IPS-18a (cell line): ENCODE measurements around the gene ZBTB42.

Source experiments
- H3K27ac ChIP-seq: one replicate; pipeline ENCODE4 v1.5.1; 2013; ENCODE audit warnings: low read length
- H3K27me3 ChIP-seq: one replicate; pipeline ENCODE4 v1.6.1; 2013; ENCODE audit warnings: mild to moderate bottlenecking, low read length; ENCODE audit not compliant: control insufficient read depth, insufficient read depth
- H3K36me3 ChIP-seq: one replicate; pipeline ENCODE4 v1.6.1; 2013; ENCODE audit warnings: low read depth, low read length; ENCODE audit not compliant: control insufficient read depth
- H3K4me1 ChIP-seq: one replicate; pipeline ENCODE4 v1.6.1; 2013; ENCODE audit warnings: low read depth, low read length; ENCODE audit not compliant: control insufficient read depth
- H3K4me3 ChIP-seq: one replicate; pipeline ENCODE4 v1.5.1; 2013; ENCODE audit warnings: low read length
- H3K9ac ChIP-seq: one replicate; pipeline ENCODE4 v1.6.1; 2013; ENCODE audit warnings: mild to moderate bottlenecking, low read length, moderate library complexity
- H3K9me3 ChIP-seq: one replicate; pipeline ENCODE4 v1.6.1; 2013; ENCODE audit warnings: low read depth, low read length; ENCODE audit not compliant: control insufficient read depth

The ZBTB42 gene

DNA sequence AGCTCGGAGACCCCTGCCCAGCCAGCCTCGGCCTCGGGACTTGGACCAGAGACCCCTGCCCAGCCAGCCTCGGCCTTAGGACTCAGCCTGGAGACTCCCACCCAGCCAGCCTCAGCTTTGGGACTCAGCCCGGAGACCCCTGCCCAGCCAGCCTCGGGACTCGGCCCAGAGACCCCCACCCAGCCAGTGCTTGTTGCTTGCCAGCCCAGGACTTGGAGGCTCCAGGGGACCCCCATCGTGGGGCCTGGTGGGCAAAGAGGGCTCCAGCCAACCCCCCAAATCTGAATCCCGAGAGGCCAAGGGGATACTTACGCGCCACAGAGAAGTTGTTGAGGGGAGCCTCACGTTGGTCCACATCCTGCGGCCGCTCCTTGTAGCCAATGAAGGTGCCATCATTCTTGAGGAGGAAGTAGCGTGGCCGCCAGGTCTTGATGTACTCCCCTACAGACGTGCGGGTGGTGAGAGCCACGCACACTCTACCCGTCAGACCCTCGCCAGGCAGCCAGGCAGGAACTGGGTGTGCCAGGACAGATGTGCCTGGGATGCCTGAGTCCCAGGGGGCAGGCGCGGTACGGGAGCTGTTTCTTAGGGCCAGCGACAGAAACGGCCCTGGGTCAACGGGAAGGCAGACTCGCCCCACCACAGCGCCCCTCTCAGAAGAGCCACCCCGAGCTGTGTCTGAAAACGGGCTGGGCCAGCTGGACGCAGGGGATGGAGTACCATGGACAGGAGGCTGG, 21.0 kb upstream of the ZBTB42 start:
- Histone ChIP-seq H3K9ac (no peak overlapping the region), H3K36me3 (no peaks in the 10 kb centered on the region), H3K4me3 (no peak overlapping the region), H3K27me3 (no peaks in the 10 kb centered on the region), H3K27ac (no peak overlapping the region), H3K9me3 (no peaks in the 10 kb centered on the region), H3K4me1 (no peaks in the 10 kb centered on the region)

DNA sequence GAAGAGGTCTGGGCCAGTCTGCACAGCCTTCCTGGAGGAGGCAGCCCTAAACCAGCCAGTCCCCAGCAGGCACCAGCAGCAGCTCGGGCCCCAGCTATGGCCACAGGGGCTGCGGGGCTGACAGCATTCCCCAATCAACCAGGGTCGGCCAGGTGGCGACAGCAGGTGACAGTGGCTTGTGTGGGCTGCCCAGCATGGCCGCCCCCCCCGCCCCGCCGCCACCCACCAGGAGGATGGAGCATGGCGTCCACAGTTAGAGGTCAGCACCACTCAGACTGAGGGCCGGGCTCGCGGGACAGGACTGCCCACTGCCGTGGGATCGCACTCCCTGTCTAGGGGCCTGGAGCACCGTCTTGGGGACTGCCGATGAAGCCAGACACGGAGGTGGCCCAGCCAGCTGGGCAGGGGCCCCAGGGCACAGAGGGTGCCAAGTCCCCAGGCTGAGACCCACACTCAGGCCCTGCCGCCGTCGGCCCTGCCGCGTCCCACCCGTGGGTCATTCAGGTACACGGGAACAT, 20.3 kb upstream of the ZBTB42 start:
- no peaks in the 10 kb centered on the region for H3K4me1 ChIP-seq
- no peak overlapping the region for H3K27ac ChIP-seq
- no peak overlapping the region for H3K4me3 ChIP-seq
- H3K36me3 ChIP-seq = no peaks in the 10 kb centered on the region
- no peak overlapping the region for H3K9ac ChIP-seq
- H3K27me3 ChIP-seq = no peaks in the 10 kb centered on the region
- H3K9me3 ChIP-seq = no peaks in the 10 kb centered on the region

DNA sequence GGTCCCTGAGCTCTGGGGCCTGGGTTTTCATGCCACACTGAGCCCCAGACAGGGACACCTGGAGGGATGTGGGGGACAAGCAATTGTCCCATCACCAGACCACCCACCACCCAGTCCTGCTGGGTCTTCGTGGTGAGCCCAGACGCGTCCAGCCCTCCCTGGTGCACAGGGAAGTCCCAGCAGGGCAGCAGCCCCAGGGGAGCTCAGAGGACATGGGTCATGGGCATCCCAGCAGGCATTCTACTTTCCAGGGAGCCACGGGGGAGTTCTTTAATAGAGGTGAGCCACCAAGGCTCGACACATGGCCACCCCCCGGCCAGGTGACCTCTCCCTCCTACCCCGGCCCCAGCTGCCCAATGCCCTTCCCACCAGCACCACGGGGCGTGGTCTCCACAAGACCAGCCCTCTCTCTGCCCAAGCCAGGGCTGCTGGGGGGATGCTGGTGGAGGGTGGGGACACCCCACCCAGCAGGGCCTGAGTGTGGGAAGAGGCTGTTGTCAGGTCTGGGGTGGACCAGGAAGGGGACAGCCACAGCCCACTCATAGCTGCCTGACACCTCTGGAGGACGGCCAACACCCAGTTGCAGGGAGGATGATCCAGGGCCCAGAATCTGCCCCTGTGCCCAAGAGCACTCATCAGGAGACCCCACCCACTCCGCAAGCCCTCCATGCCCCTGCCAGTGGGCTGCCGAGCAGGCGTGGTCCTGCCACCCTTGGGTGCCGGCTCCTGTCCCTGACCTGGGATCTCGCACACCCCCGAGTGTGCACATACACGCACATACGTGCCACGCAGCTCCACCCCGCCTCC, 19.4 kb upstream of the ZBTB42 start:
- Histone ChIP-seq H3K9me3 (no peaks in the 10 kb centered on the region), H3K36me3 (no peaks in the 10 kb centered on the region), H3K27me3 (no peaks in the 10 kb centered on the region)

DNA sequence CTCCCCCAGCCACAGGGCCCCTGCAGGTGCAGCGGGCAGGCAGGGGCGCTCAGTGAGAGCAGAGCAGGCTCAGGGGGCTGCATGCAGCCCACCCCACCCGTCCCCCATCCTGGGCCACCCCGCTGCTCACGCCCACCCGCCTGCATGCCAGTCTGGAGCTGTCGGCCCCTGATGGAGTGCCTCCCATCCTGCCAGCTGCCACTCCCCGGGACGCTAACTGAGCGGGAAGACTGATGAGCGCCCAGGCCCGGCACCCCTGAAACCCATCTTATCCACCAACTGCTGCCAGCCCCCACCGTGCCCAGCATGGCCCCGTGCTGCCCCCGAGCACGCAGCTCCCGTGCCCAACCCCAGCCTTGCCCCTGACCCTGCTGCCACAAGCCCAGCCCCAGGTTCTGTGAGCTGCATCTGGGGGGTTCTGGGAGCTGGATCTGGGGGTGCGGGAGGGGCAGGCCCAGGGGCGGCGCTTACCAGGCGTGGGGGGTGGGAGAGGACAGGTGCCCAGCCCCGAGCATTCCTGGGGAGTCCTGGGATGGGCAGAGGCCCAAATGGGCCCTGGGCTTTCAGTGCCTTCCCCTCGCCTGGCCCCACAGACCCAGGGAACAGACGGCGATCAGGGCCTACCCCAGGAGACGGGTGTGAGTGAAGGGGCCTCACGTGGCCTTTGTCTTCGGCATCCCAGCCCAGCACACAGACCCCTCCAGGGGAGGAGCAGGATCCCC, 18.7 kb upstream of the ZBTB42 start:
- no peak overlapping the region for H3K27ac ChIP-seq
- H3K4me1 ChIP-seq = no peaks in the 10 kb centered on the region

More for the DNA sequence above, 19.4 kb upstream of the ZBTB42 start:
- Histone ChIP-seq H3K4me1 (no peaks in the 10 kb centered on the region), H3K4me3 (no peak overlapping the region), H3K9ac (no peak overlapping the region), H3K27ac (no peak overlapping the region)

DNA sequence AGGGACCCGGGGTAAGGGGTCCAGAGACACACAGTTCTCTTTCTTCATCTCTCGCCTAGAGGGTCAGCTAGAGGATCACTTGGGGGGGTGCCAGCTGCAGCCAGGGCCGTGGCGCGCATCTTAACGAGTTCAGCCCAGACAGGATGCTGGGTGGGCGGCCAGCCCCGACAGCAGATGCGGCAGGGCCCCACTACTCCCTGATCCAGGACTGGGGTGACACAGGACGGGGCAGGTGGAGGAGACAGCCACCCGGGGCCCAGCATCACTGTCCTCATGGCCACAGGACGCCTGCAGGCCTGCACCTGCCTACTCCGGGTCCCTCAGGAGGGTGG, 18.1 kb upstream of the ZBTB42 start:
- H3K9me3 ChIP-seq = no peaks in the 10 kb centered on the region
- H3K9ac ChIP-seq = no peak overlapping the region
- H3K4me3 ChIP-seq = no peak overlapping the region
- no peaks in the 10 kb centered on the region for H3K27me3 ChIP-seq
- H3K4me1 ChIP-seq = no peaks in the 10 kb centered on the region
- H3K27ac ChIP-seq = no peak overlapping the region
- H3K36me3 ChIP-seq = no peaks in the 10 kb centered on the region

More for the DNA sequence above, 18.7 kb upstream of the ZBTB42 start:
- no peak overlapping the region for H3K4me3 ChIP-seq
- H3K36me3 ChIP-seq = no peaks in the 10 kb centered on the region
- no peak overlapping the region for H3K9ac ChIP-seq
- no peaks in the 10 kb centered on the region for H3K27me3 ChIP-seq
- H3K9me3 ChIP-seq = no peaks in the 10 kb centered on the region

DNA sequence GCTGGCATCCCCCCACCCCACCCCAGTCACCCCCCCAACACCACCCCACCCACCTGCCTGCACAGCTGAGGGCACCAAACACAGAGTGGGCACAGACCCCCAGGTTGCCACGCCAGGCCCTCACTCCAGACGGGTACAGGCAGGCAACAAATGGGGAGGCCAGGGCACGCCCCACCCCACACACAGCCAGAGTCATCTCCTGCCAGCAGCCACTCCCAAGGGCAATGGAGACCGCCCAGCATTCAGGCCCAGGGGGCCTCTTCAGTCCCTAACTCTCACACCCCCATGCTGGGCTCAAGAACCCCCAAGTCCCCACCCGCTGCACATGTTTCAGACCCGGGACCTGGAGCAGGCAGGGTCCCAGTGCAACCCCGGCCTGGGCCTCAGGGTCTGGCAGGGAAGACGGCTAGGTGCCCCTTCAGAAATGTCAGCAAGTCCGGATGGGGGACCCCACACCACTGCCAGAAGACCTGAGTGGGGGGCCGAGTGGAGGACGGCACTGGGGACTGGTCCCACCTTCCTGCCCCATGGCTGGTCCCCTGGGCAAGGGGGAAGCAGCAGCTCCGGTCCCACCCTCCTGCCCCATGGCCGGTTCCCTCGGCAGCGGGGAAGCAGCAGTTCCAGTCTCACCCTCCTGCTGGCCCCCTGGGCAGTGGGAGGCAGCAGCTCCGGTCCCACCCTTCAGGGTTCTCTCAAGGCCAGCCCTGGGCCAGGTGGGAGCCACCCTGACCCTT, 17.2 kb upstream of the ZBTB42 start:
- Histone ChIP-seq H3K27ac (no peak overlapping the region), H3K27me3 (no peaks in the 10 kb centered on the region), H3K9me3 (no peaks in the 10 kb centered on the region), H3K4me3 (no peak overlapping the region), H3K36me3 (no peaks in the 10 kb centered on the region), H3K9ac (no peak overlapping the region), H3K4me1 (no peaks in the 10 kb centered on the region)

DNA sequence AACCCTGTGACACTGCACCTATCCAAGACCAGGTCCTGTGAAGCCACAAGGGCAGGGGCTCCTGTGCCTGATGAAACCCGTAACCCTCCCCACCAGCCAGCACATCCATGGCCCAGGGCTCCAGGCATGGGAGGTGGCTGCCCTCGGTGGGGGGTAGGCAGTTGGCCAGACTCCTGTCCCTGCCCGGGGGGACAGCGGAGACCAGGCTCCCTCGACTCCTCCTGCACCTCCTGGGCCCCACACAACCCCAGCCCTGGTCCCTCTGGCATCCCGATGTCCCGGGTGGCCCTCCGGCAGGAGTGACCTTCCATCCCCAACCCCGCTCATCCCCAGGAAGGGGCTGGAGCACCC, 16.7 kb upstream of the ZBTB42 start:
- H3K4me1 ChIP-seq = no peaks in the 10 kb centered on the region
- no peaks in the 10 kb centered on the region for H3K27me3 ChIP-seq
- H3K9me3 ChIP-seq = no peaks in the 10 kb centered on the region
- no peak overlapping the region for H3K9ac ChIP-seq
- no peaks in the 10 kb centered on the region for H3K36me3 ChIP-seq
- H3K4me3 ChIP-seq = no peak overlapping the region
- H3K27ac ChIP-seq = no peak overlapping the region

DNA sequence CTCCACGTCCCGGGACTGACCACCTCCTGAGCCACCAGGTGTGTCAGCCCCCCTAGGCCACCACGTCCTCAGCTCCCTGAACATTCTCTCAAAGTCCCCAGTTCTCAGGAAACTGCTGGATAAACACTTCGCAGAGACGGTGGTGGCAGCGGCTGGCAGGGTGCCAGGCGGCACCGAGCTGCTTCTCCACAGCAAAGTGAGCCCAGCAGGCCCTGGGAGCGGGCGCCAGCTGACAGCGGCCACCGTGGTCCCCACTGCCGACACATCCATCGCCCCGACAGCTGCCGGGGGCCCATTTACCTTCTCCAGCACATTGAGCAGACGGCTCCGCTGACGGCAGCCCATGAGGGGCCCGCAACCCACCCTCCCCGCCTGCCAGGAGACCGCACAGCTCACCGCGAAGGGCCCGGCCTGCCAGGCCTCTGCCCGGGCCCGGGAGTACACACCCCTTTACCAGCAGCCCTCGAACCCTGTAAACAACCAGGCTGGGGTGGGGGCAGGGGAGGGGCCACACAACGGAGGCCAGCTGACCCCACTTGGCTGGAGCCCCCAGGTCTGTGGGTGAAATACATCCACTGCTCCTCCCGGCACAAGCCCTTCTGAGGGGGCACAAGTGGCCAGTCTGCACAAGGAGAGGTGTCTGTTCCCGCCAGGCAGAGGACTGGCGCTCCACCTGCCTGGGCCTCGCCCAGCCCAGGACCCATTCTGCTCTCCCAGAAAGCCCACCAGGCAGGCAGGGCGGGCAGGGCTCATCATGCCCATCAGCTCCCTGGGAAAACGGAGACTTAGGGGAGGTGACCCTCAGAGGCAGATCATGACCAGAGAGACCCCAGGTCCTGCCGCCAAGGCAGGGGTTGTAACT, 15.8 kb upstream of the ZBTB42 start:
- H3K36me3 ChIP-seq = peaks cover 5% of the 10 kb centered on the region
- no peak overlapping the region for H3K9ac ChIP-seq

DNA sequence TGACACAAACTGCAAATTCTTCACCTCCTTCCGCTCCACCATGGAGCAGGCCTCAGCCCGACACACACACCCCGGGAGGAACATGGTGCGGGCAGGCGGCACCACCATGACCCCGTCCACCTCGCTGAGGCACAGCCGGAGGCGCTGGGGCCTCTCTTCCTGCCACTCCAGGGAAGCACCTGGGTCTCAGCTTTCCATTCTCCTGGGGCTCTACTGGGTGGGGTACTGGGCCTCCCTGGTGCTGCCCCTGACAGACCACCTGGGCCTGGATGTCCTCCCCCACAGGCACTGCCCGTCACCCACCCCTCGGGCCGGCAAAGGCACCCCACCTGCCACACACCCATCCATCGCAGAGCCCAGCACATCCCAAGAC, 15.2 kb upstream of the ZBTB42 start:
- no peak overlapping the region for H3K4me3 ChIP-seq
- H3K9me3 ChIP-seq = no peaks in the 10 kb centered on the region
- peaks cover 5% of the 10 kb centered on the region for H3K36me3 ChIP-seq
- no peak overlapping the region for H3K27ac ChIP-seq
- H3K4me1 ChIP-seq = no peaks in the 10 kb centered on the region
- no peak overlapping the region for H3K9ac ChIP-seq
- no peaks in the 10 kb centered on the region for H3K27me3 ChIP-seq

More for the DNA sequence above, 15.8 kb upstream of the ZBTB42 start:
- no peaks in the 10 kb centered on the region for H3K27me3 ChIP-seq
- H3K27ac ChIP-seq = no peak overlapping the region
- no peak overlapping the region for H3K4me3 ChIP-seq
- no peaks in the 10 kb centered on the region for H3K9me3 ChIP-seq
- no peaks in the 10 kb centered on the region for H3K4me1 ChIP-seq

DNA sequence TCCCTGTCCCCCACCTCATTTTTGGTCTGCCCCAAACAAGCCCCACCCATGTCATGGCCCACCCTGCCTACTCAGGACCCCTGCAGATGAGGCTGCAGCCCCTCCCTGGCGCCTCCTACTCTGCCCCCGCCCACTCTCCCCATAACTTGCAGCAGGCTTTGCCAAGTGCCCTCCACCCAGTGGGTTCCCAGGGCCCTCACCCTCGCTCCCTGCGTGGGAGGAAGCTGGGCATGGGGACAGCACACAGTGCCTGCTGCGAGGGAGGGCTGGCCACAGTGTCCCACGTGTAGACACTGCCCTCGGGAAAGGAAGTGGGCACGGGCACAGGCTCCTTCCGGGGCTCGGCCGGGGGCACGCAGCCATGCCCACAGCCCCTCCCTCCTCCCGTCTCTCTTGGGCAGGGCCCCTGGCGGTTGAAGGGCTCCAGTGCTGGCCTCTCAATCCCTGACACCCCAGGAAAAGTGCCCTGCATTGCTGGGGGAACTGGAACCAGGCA, 14.8 kb upstream of the ZBTB42 start:
- Histone ChIP-seq H3K27ac (no peak overlapping the region), H3K9ac (no peak overlapping the region)

More for the DNA sequence above, 14.8 kb upstream of the ZBTB42 start:
- no peaks in the 10 kb centered on the region for H3K4me1 ChIP-seq
- no peak overlapping the region for H3K4me3 ChIP-seq
- no peaks in the 10 kb centered on the region for H3K9me3 ChIP-seq
- no peaks in the 10 kb centered on the region for H3K27me3 ChIP-seq
- H3K36me3 ChIP-seq = peaks cover 5% of the 10 kb centered on the region
